IPS DF 6.9 (cell line): Measurements from ENCODE around the gene DOCK9.

Experiments used
- DNase-seq: peaks from one replicate; pipeline ENCODE4 v3.0.0-alpha.2; 2013; ENCODE audit warnings: low read depth, low spot score
- H3K27ac ChIP-seq: one replicate; pipeline ENCODE4 v1.5.1; 2013; ENCODE audit warnings: low read length, control low read depth
- H3K27me3 ChIP-seq: 2 replicates; pipeline ENCODE4 v1.6.1; 2013; ENCODE audit warnings: mild to moderate bottlenecking, low read length; ENCODE audit not compliant: control insufficient read depth, insufficient read depth
- H3K36me3 ChIP-seq: 2 replicates; pipeline ENCODE4 v1.6.1; 2013; ENCODE audit warnings: low read length; ENCODE audit not compliant: control insufficient read depth, insufficient read depth
- H3K4me1 ChIP-seq: 2 replicates; pipeline ENCODE4 v1.6.1; 2013; ENCODE audit warnings: low read length; ENCODE audit not compliant: control insufficient read depth, insufficient read depth
- H3K4me3 ChIP-seq: 2 replicates; pipeline ENCODE4 v1.5.1; 2013; ENCODE audit warnings: mild to moderate bottlenecking, low read length
- H3K9me3 ChIP-seq: 2 replicates; pipeline ENCODE4 v1.6.1; 2013; ENCODE audit warnings: low read length, inconsistent platforms; ENCODE audit not compliant: control insufficient read depth, insufficient read depth
- WGBS: extraction: QIAGEN DNeasy Blood & Tissue Kit; methylation state at CpG from one replicate; pipeline ENCODE4 v1.1.7; 2013; ENCODE audit warnings: mixed read lengths, missing lambda C conversion rate; ENCODE audit not compliant: insufficient read length, insufficient coverage; 5-methylcytosine and 5-hydroxymethylcytosine counted together

Gene DOCK9

DNA sequence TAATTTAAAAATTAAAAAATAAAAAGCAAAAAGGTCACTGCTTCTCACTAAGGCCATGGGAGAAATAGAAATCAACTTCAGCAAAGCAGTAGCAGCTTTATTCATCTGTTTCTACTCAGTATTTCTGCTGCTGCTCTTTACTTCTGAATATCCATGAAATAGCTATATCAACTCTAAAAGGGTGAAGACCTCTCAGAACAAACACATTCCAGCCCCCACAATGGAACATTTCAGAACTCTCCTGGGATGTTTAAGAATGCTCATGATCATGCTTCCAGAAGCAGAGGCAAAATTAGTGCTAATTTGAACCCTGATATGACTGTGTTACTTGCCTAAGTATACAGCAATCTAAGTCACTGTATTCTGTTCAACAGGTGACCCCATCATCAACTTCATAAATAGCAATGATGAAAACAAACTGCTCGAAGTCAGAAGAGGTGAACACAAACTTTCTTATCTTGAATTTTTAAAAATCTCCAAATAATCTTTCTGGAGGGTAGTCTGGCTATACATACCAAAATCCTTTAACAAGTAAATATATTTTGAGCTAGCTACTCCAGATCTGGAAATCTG lies 29.6 kb upstream of the DOCK9 start:
- Histone ChIP-seq H3K36me3 (no peaks in the 10 kb centered on the region), H3K4me3 (no peak overlapping the region), H3K27ac (no peak overlapping the region), H3K9me3 (no peaks in the 10 kb centered on the region), H3K4me1 (no peaks in the 10 kb centered on the region), H3K27me3 (no peaks in the 10 kb centered on the region)
- no CpG with 5 or more reads among the region's 1 CpG for WGBS
- DNase-seq = no peak

DNA sequence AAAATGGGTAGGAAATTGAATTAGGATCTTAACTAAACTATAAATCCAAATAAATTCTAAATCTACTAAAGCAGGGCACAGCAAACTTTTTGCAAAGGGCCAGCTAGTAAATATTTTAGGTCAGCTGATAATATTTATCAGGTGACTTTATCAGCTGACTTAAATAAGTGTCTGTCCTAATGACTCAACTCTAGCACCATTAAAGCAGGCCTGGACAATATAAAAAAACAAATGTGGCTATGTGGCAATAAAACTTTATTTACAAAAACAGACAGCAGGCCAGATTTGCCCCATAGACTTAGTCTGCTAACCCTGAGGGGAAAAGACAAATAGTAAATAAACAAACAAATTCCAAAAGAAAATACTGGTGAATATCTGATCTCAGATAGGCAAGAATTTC lies 27.7 kb upstream of the DOCK9 start:
- Histone ChIP-seq H3K27ac (no peak overlapping the region), H3K27me3 (no peaks in the 10 kb centered on the region), H3K4me1 (no peaks in the 10 kb centered on the region), H3K4me3 (no peak overlapping the region), H3K36me3 (no peaks in the 10 kb centered on the region), H3K9me3 (no peaks in the 10 kb centered on the region)
- DNase-seq = no peak

DNA sequence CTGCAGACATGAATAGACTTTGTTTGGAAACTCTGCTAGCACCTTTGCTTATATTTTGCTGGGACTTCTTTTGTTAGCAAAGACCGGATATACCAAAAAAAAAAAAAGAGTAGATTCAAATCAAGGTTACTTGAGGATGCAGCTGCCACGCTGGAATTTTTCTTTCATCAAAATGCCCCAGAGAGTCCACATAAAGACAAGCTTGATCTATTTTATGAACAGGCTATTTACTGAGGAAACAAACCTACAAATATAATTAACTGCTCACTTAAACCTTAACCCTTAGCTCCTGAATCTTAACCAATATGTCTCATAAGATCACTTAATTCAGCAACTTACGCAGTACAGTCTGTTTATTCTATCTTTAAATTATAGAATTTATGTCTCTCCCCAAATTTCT lies 27.1 kb upstream of the DOCK9 start:
- Histone ChIP-seq H3K4me1 (peaks cover 1% of the 10 kb centered on the region; the same call in 1 of the 2 replicates), H3K27ac (no peak overlapping the region), H3K9me3 (no peaks in the 10 kb centered on the region), H3K36me3 (no peaks in the 10 kb centered on the region), H3K4me3 (no peak overlapping the region), H3K27me3 (no peaks in the 10 kb centered on the region)
- DNase-seq = no peak
- no CpG with 5 or more reads among the region's 3 CpGs for WGBS

DNA sequence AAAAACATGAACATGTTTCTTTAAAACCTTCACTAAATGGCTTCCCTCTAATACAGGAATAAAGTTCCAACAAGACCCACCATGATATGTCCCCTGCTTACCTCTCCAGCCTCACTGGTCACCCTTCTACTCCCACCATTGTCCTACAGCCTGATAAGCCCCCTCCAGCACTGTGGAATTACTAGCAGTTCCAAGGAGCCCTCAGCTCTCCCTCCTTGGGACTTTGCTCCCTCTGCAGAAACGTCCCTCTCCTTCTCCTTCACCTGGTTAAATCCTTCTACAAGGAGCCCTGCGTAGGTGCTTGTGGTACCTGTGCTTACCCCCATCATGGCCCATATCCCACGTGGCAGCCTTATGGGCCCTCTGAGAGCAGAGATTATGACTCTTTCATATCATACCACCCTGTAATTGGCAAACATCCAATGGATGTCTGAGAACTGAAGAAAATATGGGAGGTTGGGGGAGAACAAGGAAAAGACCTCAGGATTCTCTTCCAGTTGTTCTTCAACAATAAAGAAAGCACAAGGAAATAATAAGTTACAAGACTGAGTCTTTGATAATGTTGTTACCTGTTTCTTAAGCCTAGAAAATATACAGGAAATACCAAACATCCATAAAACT lies 26.1 kb upstream of the DOCK9 start:
- H3K4me1 ChIP-seq = peaks cover 1% of the 10 kb centered on the region; the same call in 1 of the 2 replicates
- WGBS = no CpG with 5 or more reads among the region's 3 CpGs
- no peaks in the 10 kb centered on the region for H3K27me3 ChIP-seq
- no peak overlapping the region for H3K27ac ChIP-seq
- no peak for DNase-seq
- no peaks in the 10 kb centered on the region for H3K36me3 ChIP-seq
- H3K4me3 ChIP-seq = no peak overlapping the region
- H3K9me3 ChIP-seq = no peaks in the 10 kb centered on the region

DNA sequence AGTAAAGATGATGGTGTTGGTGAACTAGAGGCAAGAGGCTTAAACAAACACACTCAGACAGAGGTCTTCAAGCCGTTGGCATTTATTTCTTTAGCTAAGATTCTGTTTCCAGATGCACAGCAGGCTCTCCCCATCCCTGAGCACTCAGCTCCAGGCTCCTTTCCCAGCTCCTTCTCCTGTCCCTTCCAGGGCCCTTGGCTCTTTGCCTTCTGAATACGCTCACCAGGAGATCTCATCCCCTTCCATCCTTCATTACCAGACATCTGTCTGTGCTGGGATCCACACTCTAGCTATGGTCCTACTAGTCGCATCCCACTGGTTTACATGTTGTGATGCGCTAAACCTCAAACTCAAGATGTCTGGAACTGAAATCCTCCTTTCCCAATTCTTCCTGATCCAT lies 25.3 kb upstream of the DOCK9 start:
- no peaks in the 10 kb centered on the region for H3K36me3 ChIP-seq
- H3K4me3 ChIP-seq = no peak overlapping the region
- no peaks in the 10 kb centered on the region for H3K27me3 ChIP-seq
- WGBS = no CpG with 5 or more reads among the region's 4 CpGs
- H3K27ac ChIP-seq = no peak overlapping the region
- no peaks in the 10 kb centered on the region for H3K9me3 ChIP-seq
- DNase-seq = no peak
- peaks cover 1% of the 10 kb centered on the region; the same call in 1 of the 2 replicates for H3K4me1 ChIP-seq

DNA sequence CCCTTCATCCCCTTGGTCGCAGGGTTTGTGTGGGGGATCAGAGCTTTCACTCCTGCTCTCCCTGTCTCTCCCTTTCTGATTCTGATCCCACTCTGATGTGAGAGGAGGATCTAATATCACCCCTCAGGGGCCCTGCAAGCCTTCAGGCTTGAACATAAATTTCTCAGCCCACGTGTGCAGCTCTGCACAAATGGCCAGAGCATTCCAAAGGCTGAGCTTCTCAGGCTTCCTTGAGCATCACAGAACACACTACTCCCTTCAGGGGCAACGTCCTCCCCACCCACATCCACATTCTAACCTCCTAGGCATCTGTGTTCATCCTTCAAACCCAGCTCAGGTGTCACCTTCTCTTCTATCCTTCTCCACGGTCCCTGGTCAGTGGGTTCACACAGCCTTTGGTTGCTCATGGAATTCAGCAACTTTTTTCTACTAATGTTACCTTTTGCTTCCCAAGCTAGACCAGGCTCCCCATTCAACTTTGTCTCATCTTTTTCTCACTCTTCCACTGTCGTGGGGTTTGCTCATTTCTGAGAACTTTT lies 24.4 kb upstream of the DOCK9 start:
- Histone ChIP-seq H3K36me3 (no peaks in the 10 kb centered on the region), H3K27me3 (no peaks in the 10 kb centered on the region), H3K4me1 (peaks cover 1% of the 10 kb centered on the region; the same call in 1 of the 2 replicates), H3K27ac (no peak overlapping the region), H3K9me3 (no peaks in the 10 kb centered on the region), H3K4me3 (no peak overlapping the region)
- no CpG with 5 or more reads among the region's 5 CpGs for WGBS
- no peak for DNase-seq

DNA sequence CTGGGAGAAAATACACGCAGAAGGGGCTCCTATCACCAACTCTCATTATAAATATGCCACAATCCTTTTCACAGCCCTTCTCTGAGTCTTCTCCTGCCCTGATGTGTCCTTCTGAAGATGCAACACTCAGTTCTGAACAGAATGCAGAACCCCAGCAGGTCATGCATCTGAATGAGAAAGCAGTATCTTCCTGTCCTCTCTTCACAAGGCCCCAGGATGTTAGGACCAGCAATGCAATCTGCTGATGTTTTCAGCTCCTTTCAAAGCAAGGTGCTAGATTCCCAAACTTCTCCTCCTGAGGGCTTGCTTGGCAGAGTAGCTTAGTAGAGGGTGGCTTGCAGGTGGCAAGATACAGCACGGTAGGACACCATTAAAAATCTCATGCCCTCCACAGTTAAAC lies 22.3 kb upstream of the DOCK9 start:
- Histone ChIP-seq H3K4me3 (no peak overlapping the region), H3K27ac (no peak overlapping the region), H3K9me3 (no peaks in the 10 kb centered on the region), H3K27me3 (no peaks in the 10 kb centered on the region), H3K36me3 (no peaks in the 10 kb centered on the region), H3K4me1 (peaks cover 4% of the 10 kb centered on the region)
- WGBS = no CpG with 5 or more reads among the region's 2 CpGs
- no peak for DNase-seq

DNA sequence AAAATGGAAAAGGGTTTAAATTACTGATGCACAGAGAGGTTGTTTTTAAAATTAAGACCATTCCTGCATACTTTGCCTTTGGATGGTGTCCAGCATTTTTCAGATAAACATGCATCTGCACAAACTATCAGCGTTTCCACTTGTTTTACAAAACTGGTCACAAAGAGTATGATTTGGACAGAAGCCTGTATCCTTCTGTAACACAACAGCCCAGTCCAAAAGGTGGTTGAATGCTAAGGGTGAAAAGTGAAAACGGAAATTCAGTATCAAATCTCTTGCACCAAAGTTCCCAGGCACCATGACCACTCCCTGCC lies 21.7 kb upstream of the DOCK9 start:
- H3K36me3 ChIP-seq = no peaks in the 10 kb centered on the region
- H3K9me3 ChIP-seq = no peaks in the 10 kb centered on the region
- H3K4me1 ChIP-seq = peaks cover 4% of the 10 kb centered on the region
- no peak for DNase-seq
- WGBS = no CpG with 5 or more reads among the region's 2 CpGs
- H3K27ac ChIP-seq = no peak overlapping the region
- no peaks in the 10 kb centered on the region for H3K27me3 ChIP-seq
- H3K4me3 ChIP-seq = no peak overlapping the region

DNA sequence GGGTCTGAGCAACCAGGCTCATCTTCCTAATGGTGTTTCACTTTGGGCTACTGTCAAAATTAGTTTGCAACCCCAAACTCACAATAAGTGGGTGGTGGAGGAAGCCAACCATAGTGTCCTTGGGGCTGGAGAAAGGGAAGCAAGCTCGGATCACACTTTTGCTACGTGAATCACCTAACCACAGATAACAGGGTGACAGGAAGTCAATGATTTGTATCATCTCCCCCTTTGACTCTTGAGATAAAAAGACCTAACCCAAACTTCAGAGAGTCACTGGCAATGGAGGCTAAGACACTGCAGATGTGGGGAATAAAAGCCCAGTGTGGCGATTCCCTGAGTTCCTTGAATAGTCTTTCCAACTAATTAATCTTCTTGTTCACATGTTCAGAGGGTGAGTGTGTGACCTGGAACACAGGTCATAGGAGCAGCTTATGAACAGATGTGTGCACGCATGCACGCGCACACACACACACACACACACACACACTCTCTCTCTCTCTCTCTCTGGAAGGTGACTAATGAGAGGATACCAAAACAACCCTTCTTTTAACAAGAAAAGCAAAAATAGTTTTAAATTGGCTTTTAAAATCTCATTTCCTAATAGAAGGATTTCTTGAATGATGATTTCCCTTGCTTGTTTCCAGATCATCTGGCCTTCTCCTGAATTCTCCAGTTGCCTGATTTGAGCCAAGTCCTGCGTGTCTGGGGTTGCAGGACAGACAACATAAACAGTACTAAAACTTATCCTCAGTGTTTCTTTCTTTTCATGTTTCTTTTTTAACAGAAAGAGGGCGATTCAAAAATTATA lies 21.2 kb upstream of the DOCK9 start:
- H3K36me3 ChIP-seq = no peaks in the 10 kb centered on the region
- no CpG with 5 or more reads among the region's 8 CpGs for WGBS
- DNase-seq = no peak
- H3K9me3 ChIP-seq = no peaks in the 10 kb centered on the region
- H3K4me3 ChIP-seq = no peak overlapping the region
- no peak overlapping the region for H3K27ac ChIP-seq
- H3K27me3 ChIP-seq = no peaks in the 10 kb centered on the region
- peaks cover 4% of the 10 kb centered on the region for H3K4me1 ChIP-seq

DNA sequence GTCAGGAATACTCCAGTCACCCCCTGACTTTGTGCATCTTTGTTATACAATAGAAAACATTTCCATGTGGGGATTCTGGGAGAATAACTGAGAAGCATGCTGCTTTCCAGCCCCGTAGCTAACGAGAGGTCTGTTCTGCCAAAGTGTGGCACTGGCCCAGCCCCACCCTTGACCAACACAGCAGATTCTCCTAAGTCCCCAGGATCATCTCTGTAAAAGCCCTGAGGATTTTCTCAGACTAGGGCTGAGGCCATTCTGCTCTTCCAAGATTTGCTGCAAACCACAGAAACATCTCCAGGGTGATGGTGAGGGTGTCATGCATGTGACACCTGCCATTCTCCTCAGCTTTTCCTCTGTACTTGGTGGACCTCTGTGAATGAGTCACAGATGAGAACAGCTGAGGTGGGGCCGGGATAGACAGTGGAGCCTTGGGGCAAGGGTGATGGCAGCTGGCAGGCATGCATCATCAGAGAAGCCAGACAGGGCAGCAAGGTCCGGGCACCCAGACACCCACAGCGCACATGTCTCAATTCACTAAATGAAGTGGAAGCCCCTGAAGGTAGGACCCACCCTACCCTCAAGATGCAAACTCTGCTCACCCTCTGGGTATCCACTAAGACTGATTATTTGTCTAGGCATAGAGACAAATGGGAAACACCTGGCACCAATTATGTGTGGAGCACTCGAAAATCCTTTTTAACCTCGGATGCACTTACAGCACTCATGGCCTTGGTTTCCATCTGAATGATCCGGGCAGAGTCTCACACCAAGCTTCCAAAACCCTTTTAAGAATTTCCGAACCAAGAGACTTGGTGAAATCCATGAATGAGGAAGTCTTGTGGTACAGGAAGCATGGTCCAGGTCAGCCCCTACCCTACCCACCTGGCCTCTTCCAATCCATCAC lies 20.1 kb upstream of the DOCK9 start:
- H3K4me1 ChIP-seq = peaks cover 4% of the 10 kb centered on the region
- DNase-seq = no peak
- no peaks in the 10 kb centered on the region for H3K36me3 ChIP-seq
- H3K27ac ChIP-seq = no peak overlapping the region
- no peak overlapping the region for H3K4me3 ChIP-seq
- H3K27me3 ChIP-seq = no peaks in the 10 kb centered on the region
- no CpG with 5 or more reads among the region's 9 CpGs for WGBS
- H3K9me3 ChIP-seq = no peaks in the 10 kb centered on the region
